ENCODE measurements around the gene TPD52L1. TPM values are rescaled to one million over a fixed set of nuclear protein-coding genes. Genes with fewer than 3 reads are reported as not detected.

The TPD52L1 gene
- total RNA-seq, 1 experiment from 2014 or later = 50.6 TPM

- DNase-seq = no peak
- intact Hi-C loops (cut with micrococcal nuclease; ENCODE audit: unreplicated experiment) = no loop called here
- Mint-ChIP-seq H3K27ac (ENCODE audit: unreplicated experiment) (no peak overlapping the region), H3K36me3 (ENCODE audit: insufficient read depth, unreplicated experiment) (peaks cover 3% of the 10 kb centered on the region), H3K4me1 (ENCODE audit: low read depth, unreplicated experiment) (no peaks in the 10 kb centered on the region), H3K4me3 (ENCODE audit: low read depth, unreplicated experiment) (no peak overlapping the region), H3K27me3 (ENCODE audit: unreplicated experiment) (no peaks in the 10 kb centered on the region), H3K9me3 (ENCODE audit: low read depth, unreplicated experiment) (no peaks in the 10 kb centered on the region)
- CTCF ChIA-PET = no interaction called here
- TF ChIP-seq CTCF (IDR thresholded peaks at IDR 0.05; ENCODE audit: unreplicated experiment) = no peak
- BruUV-seq (replicated peaks) = no TSS peak
Observed at GRCh38 chr6:125268765-125269164, 115.2 kb downstream of the TPD52L1 start.

GRCh38 chr6:125269328-125269985, 115.9 kb downstream of the TPD52L1 start:
- no peaks in the 10 kb centered on the region for H3K4me1 Mint-ChIP-seq (ENCODE audit: low read depth, unreplicated experiment)
- CTCF ChIA-PET = no interaction called here
- no peak overlapping the region for H3K27ac Mint-ChIP-seq (ENCODE audit: unreplicated experiment)
- no peaks in the 10 kb centered on the region for H3K9me3 Mint-ChIP-seq (ENCODE audit: low read depth, unreplicated experiment)
- H3K4me3 Mint-ChIP-seq (ENCODE audit: low read depth, unreplicated experiment) = no peak overlapping the region
- no peak for DNase-seq
- no peak for TF ChIP-seq CTCF (IDR thresholded peaks at IDR 0.05; ENCODE audit: unreplicated experiment)
- H3K36me3 Mint-ChIP-seq (ENCODE audit: insufficient read depth, unreplicated experiment) = peaks cover 8% of the 10 kb centered on the region
- BruUV-seq (replicated peaks) = no TSS peak
- H3K27me3 Mint-ChIP-seq (ENCODE audit: unreplicated experiment) = no peaks in the 10 kb centered on the region
- intact Hi-C loops (cut with micrococcal nuclease; ENCODE audit: unreplicated experiment) = no loop called here

- no peak overlapping the region for H3K27ac Mint-ChIP-seq (ENCODE audit: unreplicated experiment)
- H3K4me3 Mint-ChIP-seq (ENCODE audit: low read depth, unreplicated experiment) = no peak overlapping the region
- CTCF ChIA-PET = no interaction called here
- no peaks in the 10 kb centered on the region for H3K27me3 Mint-ChIP-seq (ENCODE audit: unreplicated experiment)
- peaks cover 8% of the 10 kb centered on the region for H3K4me1 Mint-ChIP-seq (ENCODE audit: low read depth, unreplicated experiment)
- peaks cover 8% of the 10 kb centered on the region for H3K36me3 Mint-ChIP-seq (ENCODE audit: insufficient read depth, unreplicated experiment)
- TF ChIP-seq CTCF (IDR thresholded peaks at IDR 0.05; ENCODE audit: unreplicated experiment) = no peak
- no TSS peak for BruUV-seq (replicated peaks)
- no peak for DNase-seq
- H3K9me3 Mint-ChIP-seq (ENCODE audit: low read depth, unreplicated experiment) = no peaks in the 10 kb centered on the region
- intact Hi-C loops (cut with micrococcal nuclease; ENCODE audit: unreplicated experiment) = loop anchor here (5.0 kb wide), 1 partner anchor 78 kb away; no protein-coding TSS in a partner anchor
Observed at GRCh38 chr6:125270380-125270779, 116.8 kb downstream of the TPD52L1 start.

DNA sequence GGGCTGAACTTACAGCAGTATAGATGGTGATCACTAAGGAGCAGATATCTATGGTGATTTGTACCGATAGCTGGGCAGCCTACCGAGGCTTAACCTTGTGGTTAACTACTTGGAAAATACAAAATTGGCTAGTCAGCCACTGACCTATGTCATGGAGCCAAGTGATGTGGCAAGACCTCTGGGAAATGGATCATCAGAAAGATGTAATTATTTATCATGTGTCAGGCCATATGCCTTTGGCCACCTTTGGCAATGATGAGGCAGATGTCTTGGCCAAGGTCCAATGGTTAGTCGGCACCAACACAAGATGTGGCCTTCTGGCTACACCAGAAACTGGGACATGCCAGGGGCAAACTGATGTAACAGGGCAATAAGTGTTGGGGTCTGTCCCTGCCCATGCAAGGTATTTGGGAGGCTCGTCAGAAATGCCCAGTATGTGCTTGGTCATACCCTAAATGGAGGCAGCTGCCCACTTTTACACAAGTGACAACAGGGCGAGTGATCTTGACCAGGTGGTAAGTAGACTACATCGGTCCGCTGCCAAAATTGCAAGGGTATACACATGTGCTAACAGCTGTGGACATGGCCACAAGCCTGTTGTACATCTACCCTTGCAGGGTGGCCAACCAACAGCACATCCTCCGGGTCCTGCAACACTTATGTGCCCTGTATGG, 118.0 kb downstream of the TPD52L1 start:
- no peak overlapping the region for H3K27ac Mint-ChIP-seq (ENCODE audit: unreplicated experiment)
- no peak for TF ChIP-seq CTCF (IDR thresholded peaks at IDR 0.05; ENCODE audit: unreplicated experiment)
- H3K9me3 Mint-ChIP-seq (ENCODE audit: low read depth, unreplicated experiment) = no peaks in the 10 kb centered on the region
- DNase-seq = no peak
- H3K27me3 Mint-ChIP-seq (ENCODE audit: unreplicated experiment) = no peaks in the 10 kb centered on the region
- no TSS peak for BruUV-seq (replicated peaks)
- H3K4me1 Mint-ChIP-seq (ENCODE audit: low read depth, unreplicated experiment) = peaks cover 9% of the 10 kb centered on the region
- intact Hi-C loops (cut with micrococcal nuclease; ENCODE audit: unreplicated experiment) = loop anchor here (5.0 kb wide), 1 partner anchor 79 kb away; no protein-coding TSS in a partner anchor
- CTCF ChIA-PET = no interaction called here
- no peak overlapping the region for H3K4me3 Mint-ChIP-seq (ENCODE audit: low read depth, unreplicated experiment)
- peaks cover 8% of the 10 kb centered on the region for H3K36me3 Mint-ChIP-seq (ENCODE audit: insufficient read depth, unreplicated experiment)
